Measurements from ENCODE around the gene SLC24A4.

- TF ChIP-seq POLR2A (IDR thresholded peaks at IDR 0.05) (no peak), CTCF (IDR thresholded peaks at IDR 0.05) (no peak)
Observed at GRCh38 chr14:92515546-92516343, 192.8 kb downstream of the SLC24A4 start.
